GM10248 (cell line): ENCODE measurements around the gene CACNA1E.

Experiments used
- CTCF ChIA-PET: fragments of 300-600 bp; sonication (Branson Sonifier 250); formaldehyde crosslinking; extraction: SDS; loops from one replicate; lab custom pipeline; 2021; ENCODE audit warnings: antibody characterized with exemption; lab: Yijun Ruan, JAX
- POLR2A ChIA-PET: fragments of 350-650 bp; sonication (Branson Sonifier 250); formaldehyde crosslinking; extraction: SDS; loops from one replicate; lab custom pipeline; 2020; ENCODE audit warnings: antibody characterized with exemption; lab: Yijun Ruan, JAX
- DNase-seq: peaks from one replicate; pipeline ENCODE4 v3.0.0; 2012; ENCODE audit errors: extremely low spot score
- TF ChIP-seq, protein P1 (sequence below): IDR thresholded peaks from 2 replicates; pipeline ENCODE4 v1.5.1; 2012; ENCODE audit warnings: mild to moderate bottlenecking, low read depth; ENCODE audit errors: extremely low read depth, missing control alignments, control extremely low read depth

The CACNA1E gene

DNA sequence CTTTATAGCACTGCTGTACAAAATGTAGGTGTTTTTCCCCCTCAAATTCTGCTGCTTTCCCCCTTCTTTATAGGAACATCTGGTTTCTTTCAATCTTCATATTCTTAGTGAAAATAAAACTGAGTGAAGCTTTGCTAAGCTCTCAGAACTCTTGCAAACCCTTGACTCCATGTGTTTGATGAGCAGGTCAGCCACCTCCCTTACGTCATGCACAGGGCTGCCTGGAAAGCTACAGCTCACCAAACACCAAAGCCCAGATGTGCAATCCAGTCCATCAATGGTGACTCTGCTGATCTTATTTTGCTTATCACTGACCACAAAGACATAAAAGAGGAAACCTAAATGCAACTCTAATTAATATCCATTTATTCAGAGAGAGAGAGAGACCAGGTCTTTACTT lies 5.5 kb downstream of the CACNA1E start:
- ChIA-PET POLR2A (no interaction called here), CTCF (interaction anchor here (1.2 to 19.1 kb wide), 6 partner anchors 5 to 654 kb away, joined by 3 to 213 read pairs (median 46); partner anchors contain the start of gene CACNA1E)
- TF ChIP-seq, protein P1, sequence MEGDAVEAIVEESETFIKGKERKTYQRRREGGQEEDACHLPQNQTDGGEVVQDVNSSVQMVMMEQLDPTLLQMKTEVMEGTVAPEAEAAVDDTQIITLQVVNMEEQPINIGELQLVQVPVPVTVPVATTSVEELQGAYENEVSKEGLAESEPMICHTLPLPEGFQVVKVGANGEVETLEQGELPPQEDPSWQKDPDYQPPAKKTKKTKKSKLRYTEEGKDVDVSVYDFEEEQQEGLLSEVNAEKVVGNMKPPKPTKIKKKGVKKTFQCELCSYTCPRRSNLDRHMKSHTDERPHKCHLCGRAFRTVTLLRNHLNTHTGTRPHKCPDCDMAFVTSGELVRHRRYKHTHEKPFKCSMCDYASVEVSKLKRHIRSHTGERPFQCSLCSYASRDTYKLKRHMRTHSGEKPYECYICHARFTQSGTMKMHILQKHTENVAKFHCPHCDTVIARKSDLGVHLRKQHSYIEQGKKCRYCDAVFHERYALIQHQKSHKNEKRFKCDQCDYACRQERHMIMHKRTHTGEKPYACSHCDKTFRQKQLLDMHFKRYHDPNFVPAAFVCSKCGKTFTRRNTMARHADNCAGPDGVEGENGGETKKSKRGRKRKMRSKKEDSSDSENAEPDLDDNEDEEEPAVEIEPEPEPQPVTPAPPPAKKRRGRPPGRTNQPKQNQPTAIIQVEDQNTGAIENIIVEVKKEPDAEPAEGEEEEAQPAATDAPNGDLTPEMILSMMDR = no peak
- DNase-seq = no peak

DNA sequence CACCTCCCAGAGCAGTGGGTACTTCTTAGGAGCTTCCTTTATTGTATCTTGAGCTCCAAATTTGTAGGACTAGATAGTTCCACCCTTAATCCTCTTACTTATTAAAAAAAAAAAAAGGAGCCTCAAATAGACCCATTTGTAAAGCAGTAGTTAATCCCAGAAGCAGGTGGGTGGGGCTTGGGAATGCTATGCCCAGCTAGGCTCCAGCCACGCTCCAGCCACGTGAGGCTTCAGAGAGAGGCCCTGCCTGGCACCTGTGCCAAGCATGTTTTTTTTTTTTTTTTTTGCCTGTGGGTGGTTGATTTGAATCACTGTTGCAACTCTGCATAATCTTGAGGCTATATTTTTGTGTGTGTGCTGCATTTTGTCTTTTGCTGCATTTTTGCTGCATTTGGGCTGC lies 7.0 kb downstream of the CACNA1E start:
- CTCF ChIA-PET = interaction anchor here (0.7 to 19.1 kb wide), 6 partner anchors 3 to 592 kb away, joined by 3 to 213 read pairs (median 45); partner anchors contain the start of gene CACNA1E
- TF ChIP-seq, protein P1 = no peak
- DNase-seq = no peak
- POLR2A ChIA-PET = no interaction called here

DNA sequence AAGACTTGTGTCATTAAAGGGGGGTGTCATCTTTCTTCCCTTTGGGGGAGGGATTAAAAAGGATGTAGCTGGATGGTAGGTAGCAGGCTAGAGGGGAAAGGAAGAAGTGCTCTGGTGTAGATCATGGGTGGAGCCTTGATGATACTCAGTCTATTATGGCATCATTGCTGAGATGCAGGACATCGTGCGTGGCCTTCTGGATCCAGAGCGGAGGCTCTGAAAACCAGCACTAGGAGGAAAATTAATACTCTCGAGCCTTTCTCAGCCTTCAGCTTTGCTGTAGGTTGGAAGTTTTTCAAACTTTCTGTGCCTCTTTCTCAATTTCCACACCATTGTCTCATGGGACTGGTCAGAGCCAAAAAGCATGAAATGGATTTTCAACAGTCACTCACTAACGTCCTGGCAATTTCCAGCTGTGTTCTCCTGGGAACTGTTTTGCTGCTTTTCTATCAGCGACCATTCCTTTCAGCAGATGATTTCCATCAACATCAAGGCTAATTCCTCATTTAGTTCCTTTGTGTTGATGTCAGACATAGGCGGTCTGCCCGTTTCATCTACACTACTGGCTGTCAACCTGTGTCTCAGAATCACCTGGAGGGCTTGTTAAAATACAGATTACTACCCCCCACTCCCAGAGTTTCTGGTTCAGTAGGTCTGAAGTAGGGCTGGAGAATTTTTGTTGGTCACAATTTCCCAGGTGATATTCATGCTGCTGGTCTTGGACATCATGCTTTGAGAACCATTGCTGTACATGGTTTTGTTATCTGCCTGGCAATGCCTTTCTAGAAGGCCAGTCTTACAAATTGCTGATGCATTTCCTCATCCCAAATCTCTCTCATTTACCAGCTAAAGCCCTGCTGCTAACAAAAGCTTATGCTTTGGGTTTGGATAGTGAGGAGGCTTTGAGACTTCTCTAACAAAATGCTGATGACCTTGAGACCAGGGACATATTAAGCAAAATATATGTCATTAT lies 7.7 kb downstream of the CACNA1E start:
- no peak for DNase-seq
- TF ChIP-seq, protein P1 = no peak
- POLR2A ChIA-PET = no interaction called here
- CTCF ChIA-PET = interaction anchor here (0.7 to 19.1 kb wide), 7 partner anchors 3 to 592 kb away, joined by 3 to 213 read pairs (median 3); partner anchors contain the start of gene CACNA1E

DNA sequence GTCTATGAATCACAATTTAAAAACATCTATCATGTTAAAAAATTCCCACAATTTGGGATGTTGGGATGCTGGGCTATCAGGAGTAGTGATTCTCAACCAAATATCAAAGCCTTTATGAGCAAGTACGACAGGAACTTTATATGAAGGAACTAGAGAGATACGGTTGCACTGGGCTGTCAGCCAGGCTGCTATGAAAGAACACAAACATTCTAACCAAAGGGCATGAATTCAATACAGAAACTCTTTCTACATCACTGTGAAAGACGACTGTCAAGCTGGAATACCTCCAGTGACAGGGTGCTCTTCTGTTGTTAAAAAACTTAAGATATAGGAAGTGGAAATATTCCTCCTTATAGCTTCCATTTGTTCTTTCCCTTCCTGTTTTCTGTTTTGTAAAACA lies 9.8 kb downstream of the CACNA1E start:
- TF ChIP-seq, protein P1 = no peak
- no peak for DNase-seq
- ChIA-PET CTCF (interaction anchor here (1.4 to 14.7 kb wide), 8 partner anchors 12 to 588 kb away, joined by 3 to 213 read pairs (median 6); partner anchors contain the start of gene CACNA1E), POLR2A (no interaction called here)

DNA sequence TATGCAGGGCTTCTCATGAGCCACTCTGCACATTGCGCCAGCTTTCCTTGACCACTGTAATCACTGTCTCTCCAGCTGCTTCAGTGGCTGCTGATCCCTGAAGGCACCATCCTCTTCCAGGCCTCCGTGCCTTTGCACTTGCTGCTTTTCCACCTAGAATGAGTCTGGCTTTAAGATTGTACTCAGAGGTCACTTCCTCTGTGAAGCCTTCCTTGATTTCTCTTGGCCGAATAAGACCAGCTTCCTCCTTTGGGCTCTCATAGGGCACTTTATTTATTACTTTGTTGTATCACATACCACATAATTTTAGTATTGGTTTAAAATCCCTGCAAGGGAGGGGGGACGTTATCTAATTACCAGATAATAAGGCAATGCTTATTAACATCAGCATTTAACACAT lies 10.6 kb downstream of the CACNA1E start:
- CTCF ChIA-PET = interaction anchor here (1.0 to 14.7 kb wide), 8 partner anchors 11 to 587 kb away, joined by 3 to 213 read pairs (median 4); partner anchors contain the start of gene CACNA1E
- no peak for DNase-seq
- TF ChIP-seq, protein P1 = no peak
- POLR2A ChIA-PET = no interaction called here

DNA sequence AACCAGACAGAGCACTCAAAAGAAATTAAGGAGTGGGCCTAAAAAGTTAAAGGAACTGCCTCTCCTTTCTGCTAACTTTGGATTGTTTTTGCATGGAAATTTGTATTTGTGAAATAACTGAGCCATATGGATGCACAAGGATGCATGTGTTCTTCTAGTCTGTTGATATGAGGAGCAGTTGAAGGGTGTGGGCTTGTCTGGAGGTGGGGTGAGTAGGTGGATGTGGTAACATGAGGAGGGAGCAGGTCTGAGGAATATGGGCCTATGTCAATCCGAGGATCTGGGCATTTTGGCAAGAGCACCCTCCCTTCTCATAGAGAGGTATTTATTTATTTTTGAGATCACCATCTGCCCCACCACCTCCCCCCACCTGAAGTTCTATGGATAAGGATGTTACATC lies 13.4 kb downstream of the CACNA1E start:
- ChIA-PET CTCF (interaction anchor here (0.6 to 14.7 kb wide), 9 partner anchors 8 to 440 kb away, joined by 3 to 213 read pairs (median 4); partner anchors contain the start of gene CACNA1E), POLR2A (no interaction called here)
- TF ChIP-seq, protein P1 = no peak
- no peak for DNase-seq
